ENCODE results near the gene CXorf49.
"Not testable (repeated sequence)": the region's sequence is repeated elsewhere in the genome, so short reads cannot be mapped to it uniquely, and the experiment has no call there.

The CXorf49 gene

GRCh38 chrX:71718185-71718584 is at the start of gene CXorf49:
Gene CXorf49 (minus strand): TSS chrX:71718285. CDS start chrX:71718151, 134 bp downstream.
- H3K9me3 ChIP-seq (ENCODE audit: low read depth, low read length); H3K27ac ChIP-seq; H3K4me3 ChIP-seq; DNase-seq (ENCODE audit: low read depth, low spot score); H3K9ac ChIP-seq (ENCODE audit: insufficient read length); H3K36me3 ChIP-seq (ENCODE audit: insufficient read depth, low read length): not testable (repeated sequence)

DNA sequence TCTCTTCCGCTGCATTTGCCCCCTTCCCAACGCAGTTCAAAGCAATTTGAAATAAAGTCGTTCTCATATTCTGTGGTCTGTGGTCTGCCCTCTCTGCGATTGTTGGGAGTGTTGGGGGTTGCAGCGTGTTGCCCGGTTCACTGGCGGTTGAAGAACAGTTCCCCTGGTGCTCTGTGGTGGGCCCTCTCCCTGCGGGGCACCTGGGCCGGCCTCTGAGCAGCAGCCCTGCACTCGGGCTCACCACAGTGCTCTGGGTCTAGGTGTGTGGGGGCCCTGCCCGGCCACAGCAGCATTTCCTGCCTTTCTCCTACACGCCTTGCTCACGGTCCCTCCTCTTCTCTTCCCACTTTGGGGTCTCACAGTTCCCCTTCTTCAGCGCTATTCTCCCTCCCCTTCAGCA is 49.0 kb upstream of the CXorf49 start:
- H3K9ac ChIP-seq (ENCODE audit: insufficient read length); H3K27ac ChIP-seq; H3K36me3 ChIP-seq (ENCODE audit: insufficient read depth, low read length); DNase-seq (ENCODE audit: low read depth, low spot score); H3K4me3 ChIP-seq; H3K9me3 ChIP-seq (ENCODE audit: low read depth, low read length): not testable (repeated sequence)

GRCh38 chrX:71765613-71766012 is 47.5 kb upstream of the CXorf49 start:
- H3K4me3 ChIP-seq; H3K9ac ChIP-seq (ENCODE audit: insufficient read length); H3K9me3 ChIP-seq (ENCODE audit: low read depth, low read length); DNase-seq (ENCODE audit: low read depth, low spot score); H3K27ac ChIP-seq; H3K36me3 ChIP-seq (ENCODE audit: insufficient read depth, low read length): not testable (repeated sequence)

DNA sequence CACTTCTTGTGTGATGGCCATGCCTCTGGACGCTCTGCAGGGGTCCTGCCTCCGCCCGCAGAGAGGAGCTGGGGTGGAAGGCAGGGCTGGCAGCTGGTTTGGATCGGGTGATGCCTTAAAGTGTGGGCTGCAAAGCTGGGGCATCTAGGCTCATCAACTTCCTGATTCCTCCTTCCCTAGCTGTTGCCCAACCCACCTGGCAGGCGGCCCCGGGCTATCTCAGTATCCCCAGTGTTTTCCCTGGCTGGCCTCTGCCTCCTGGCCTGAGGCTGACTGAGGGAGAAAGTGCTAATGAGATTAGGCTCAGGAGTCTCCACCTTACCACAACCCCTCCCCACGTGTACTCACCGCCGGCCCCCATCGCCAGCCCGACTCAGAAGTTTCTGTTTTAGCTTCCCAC is 46.7 kb upstream of the CXorf49 start:
- H3K9me3 ChIP-seq (ENCODE audit: low read depth, low read length); H3K4me3 ChIP-seq; H3K36me3 ChIP-seq (ENCODE audit: insufficient read depth, low read length); H3K27ac ChIP-seq; DNase-seq (ENCODE audit: low read depth, low spot score); H3K9ac ChIP-seq (ENCODE audit: insufficient read length): not testable (repeated sequence)

- H3K4me3 ChIP-seq; DNase-seq (ENCODE audit: low read depth, low spot score); H3K9ac ChIP-seq (ENCODE audit: insufficient read length); H3K36me3 ChIP-seq (ENCODE audit: insufficient read depth, low read length); H3K27ac ChIP-seq; H3K9me3 ChIP-seq (ENCODE audit: low read depth, low read length): not testable (repeated sequence)
These were observed 45.0 kb upstream of the CXorf49 start, which contains the start of gene CXorf49B for GRCh38 chrX:71763049-71763448. Gene CXorf49B (plus strand): TSS chrX:71763349. CDS start chrX:71763424, 75 bp downstream.

DNA sequence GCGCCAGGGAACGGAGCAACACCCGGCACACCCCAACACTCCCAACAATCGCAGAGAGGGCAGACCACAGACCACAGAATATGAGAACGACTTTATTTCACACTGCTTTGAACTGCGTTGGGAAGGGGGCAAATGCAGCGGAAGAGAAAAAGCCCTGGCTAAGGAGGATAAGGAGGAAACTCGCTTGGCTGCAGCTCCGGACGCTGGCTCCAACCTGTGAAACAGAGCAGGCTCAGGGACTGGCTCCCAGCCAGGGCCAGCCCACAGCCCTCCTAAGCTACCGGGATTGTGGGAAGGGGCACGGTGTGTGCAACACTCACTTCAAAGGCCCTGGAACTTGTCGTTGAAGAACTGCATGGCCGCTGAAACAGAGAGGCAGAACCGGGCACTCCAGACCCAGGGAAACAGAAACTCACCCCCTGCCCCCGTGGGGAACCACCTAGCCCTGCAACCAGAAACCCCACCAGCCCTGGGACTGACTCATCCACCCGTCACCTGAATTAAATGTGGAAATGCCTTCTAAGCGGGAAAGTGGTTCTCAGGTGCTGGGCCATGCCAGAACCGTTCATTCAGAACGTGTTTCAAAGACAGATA is 42.7 kb upstream of the CXorf49 start:
- DNase-seq (ENCODE audit: low read depth, low spot score); H3K4me3 ChIP-seq; H3K36me3 ChIP-seq (ENCODE audit: insufficient read depth, low read length); H3K27ac ChIP-seq; H3K9ac ChIP-seq (ENCODE audit: insufficient read length); H3K9me3 ChIP-seq (ENCODE audit: low read depth, low read length): not testable (repeated sequence)

- H3K9ac ChIP-seq (ENCODE audit: insufficient read length); H3K4me3 ChIP-seq; H3K36me3 ChIP-seq (ENCODE audit: insufficient read depth, low read length); DNase-seq (ENCODE audit: low read depth, low spot score); H3K27ac ChIP-seq; H3K9me3 ChIP-seq (ENCODE audit: low read depth, low read length): not testable (repeated sequence)
These were observed 2.3 kb upstream of the CXorf49 start for GRCh38 chrX:71720289-71720886.

- DNase-seq (ENCODE audit: low read depth, low spot score); H3K9me3 ChIP-seq (ENCODE audit: low read depth, low read length); H3K27ac ChIP-seq; H3K36me3 ChIP-seq (ENCODE audit: insufficient read depth, low read length); H3K4me3 ChIP-seq; H3K9ac ChIP-seq (ENCODE audit: insufficient read length): not testable (repeated sequence)
These were observed 1.1 kb upstream of the CXorf49 start for GRCh38 chrX:71719195-71719594.

DNA sequence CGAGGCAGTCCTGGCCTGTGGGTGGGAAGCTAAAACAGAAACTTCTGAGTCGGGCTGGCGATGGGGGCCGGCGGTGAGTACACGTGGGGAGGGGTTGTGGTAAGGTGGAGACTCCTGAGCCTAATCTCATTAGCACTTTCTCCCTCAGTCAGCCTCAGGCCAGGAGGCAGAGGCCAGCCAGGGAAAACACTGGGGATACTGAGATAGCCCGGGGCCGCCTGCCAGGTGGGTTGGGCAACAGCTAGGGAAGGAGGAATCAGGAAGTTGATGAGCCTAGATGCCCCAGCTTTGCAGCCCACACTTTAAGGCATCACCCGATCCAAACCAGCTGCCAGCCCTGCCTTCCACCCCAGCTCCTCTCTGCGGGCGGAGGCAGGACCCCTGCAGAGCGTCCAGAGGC is 1.8 kb downstream of the CXorf49 start:
- not testable (repeated sequence) for H3K9me3 ChIP-seq (ENCODE audit: low read depth, low read length); H3K9ac ChIP-seq (ENCODE audit: insufficient read length); H3K36me3 ChIP-seq (ENCODE audit: insufficient read depth, low read length); DNase-seq (ENCODE audit: low read depth, low spot score); H3K27ac ChIP-seq; H3K4me3 ChIP-seq

GRCh38 chrX:71715551-71715950 is 2.5 kb downstream of the CXorf49 start:
- not testable (repeated sequence) for DNase-seq (ENCODE audit: low read depth, low spot score); H3K4me3 ChIP-seq; H3K27ac ChIP-seq; H3K9me3 ChIP-seq (ENCODE audit: low read depth, low read length); H3K36me3 ChIP-seq (ENCODE audit: insufficient read depth, low read length); H3K9ac ChIP-seq (ENCODE audit: insufficient read length)

- not testable (repeated sequence) for DNase-seq (ENCODE audit: low read depth, low spot score); H3K4me3 ChIP-seq
These were observed 4.0 kb downstream of the CXorf49 start for GRCh38 chrX:71714064-71714463.

DNA sequence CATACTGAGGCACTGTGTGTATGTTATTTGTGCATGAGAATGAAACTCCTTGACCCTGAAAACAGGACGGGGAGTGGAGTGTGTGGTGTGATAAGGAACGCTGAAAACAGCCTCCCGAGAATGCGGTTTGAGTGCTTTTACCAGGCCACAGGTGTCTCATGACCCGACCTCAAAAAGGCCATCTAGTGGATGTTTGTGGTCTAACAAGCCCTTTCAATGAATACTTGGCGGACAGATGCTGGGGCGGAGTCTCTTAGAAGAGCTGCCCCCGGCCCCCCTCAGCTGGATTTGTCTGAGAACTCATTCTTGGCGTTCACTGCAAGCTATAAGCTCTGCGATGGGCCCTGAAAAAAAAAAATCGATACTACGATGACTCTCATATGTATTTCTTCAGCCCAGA is 15.2 kb downstream of the CXorf49 start:
- H3K27ac ChIP-seq; H3K9ac ChIP-seq (ENCODE audit: insufficient read length); H3K36me3 ChIP-seq (ENCODE audit: insufficient read depth, low read length); H3K4me3 ChIP-seq; DNase-seq (ENCODE audit: low read depth, low spot score); H3K9me3 ChIP-seq (ENCODE audit: low read depth, low read length): not testable (repeated sequence)

More at GRCh38 chrX:71714064-71714463, 4.0 kb downstream of the CXorf49 start:
- not testable (repeated sequence) for H3K9me3 ChIP-seq (ENCODE audit: low read depth, low read length); H3K36me3 ChIP-seq (ENCODE audit: insufficient read depth, low read length); H3K27ac ChIP-seq; H3K9ac ChIP-seq (ENCODE audit: insufficient read length)

- not testable (repeated sequence) for H3K4me3 ChIP-seq; H3K9ac ChIP-seq (ENCODE audit: insufficient read length); DNase-seq (ENCODE audit: low read depth, low spot score); H3K27ac ChIP-seq; H3K9me3 ChIP-seq (ENCODE audit: low read depth, low read length); H3K36me3 ChIP-seq (ENCODE audit: insufficient read depth, low read length)
These were observed 19.1 kb downstream of the CXorf49 start for GRCh38 chrX:71699023-71699344.

GRCh38 chrX:71698299-71699022 is 19.6 kb downstream of the CXorf49 start:
- not testable (repeated sequence) for DNase-seq (ENCODE audit: low read depth, low spot score); H3K27ac ChIP-seq; H3K36me3 ChIP-seq (ENCODE audit: insufficient read depth, low read length); H3K9ac ChIP-seq (ENCODE audit: insufficient read length); H3K4me3 ChIP-seq; H3K9me3 ChIP-seq (ENCODE audit: low read depth, low read length)

Data from SK-N-MC (cell line).